HL-60 (cell line): ENCODE measurements around the gene SCN4A.

ENCODE experiments used
- CTCF ChIP-seq: IDR thresholded peaks from one replicate; pipeline ENCODE4 v1.5.1; 2011; ENCODE audit warnings: low read length, control low read depth, inconsistent platforms; ENCODE audit not compliant: insufficient read depth
- POLR2AphosphoS5 ChIP-seq: IDR thresholded peaks from 2 replicates; pipeline ENCODE4 v1.6.1; 2012; ENCODE audit warnings: low read depth
- REST ChIP-seq: IDR thresholded peaks from 2 replicates; pipeline ENCODE4 v1.6.1; 2012; ENCODE audit warnings: low read depth; ENCODE audit not compliant: insufficient replicate concordance

GRCh38 chr17:64017381-64017980 lies 44.8 kb upstream of the SCN4A start:
- no peak for TF ChIP-seq CTCF
- TF ChIP-seq REST = no peak
- TF ChIP-seq POLR2AphosphoS5 = no peak
